Bronchial epithelial cell (primary cell): ENCODE results near the gene EPHB2. TPM values are rescaled to one million over a fixed set of nuclear protein-coding genes. Genes with fewer than 3 reads are reported as not detected.
A peak's percentile ranks its signal among the peaks of the same experiment; 100 is the strongest.
"Not testable (repeated sequence)": the region's sequence is repeated elsewhere in the genome, so short reads cannot be mapped to it uniquely, and the experiment has no call there.

Experiments
- DNase-seq: peaks from one replicate; pipeline ENCODE4 v3.0.0-alpha.2; 2010; ENCODE audit warnings: low read depth
- FAIRE-seq: peaks from 2 replicates; lab custom pipeline; 2011; peaks lifted over from hg19 to GRCh38; lab: Jason Lieb, UNC
- H3K27me3 ChIP-seq: 2 replicates; pipeline ENCODE4 v1.5.1; 2011; ENCODE audit warnings: low read length; ENCODE audit not compliant: control insufficient read depth, insufficient read depth
- H3K36me3 ChIP-seq: 2 replicates; pipeline ENCODE4 v1.5.1; 2011; ENCODE audit warnings: low read length; ENCODE audit not compliant: control insufficient read depth, insufficient read depth
- H3K4me3 ChIP-seq: 2 replicates; pipeline ENCODE4 v1.5.1; 2011; ENCODE audit warnings: mild to moderate bottlenecking, low read depth, low read length, control low read depth
- total RNA-seq: library from RNA; depleted of rRNA; stranded (reverse); fragments of >200 nt; gene quantifications from 2 replicates; pipeline ENCODE4 v1.2.1, GENCODE V29; 2014
- TF ChIP-seq, protein P1 (sequence below): IDR thresholded peaks from 2 replicates; pipeline ENCODE4 v1.5.1; 2011; ENCODE audit warnings: mild to moderate bottlenecking, moderate library complexity, low read length, control low read depth, inconsistent platforms; ENCODE audit not compliant: insufficient read depth, severe bottlenecking

EPHB2 gene
- 10.0 and 16.4 TPM in 2 replicates for total RNA-seq

GRCh38 chr1:22710701-22711049 lies at the start of gene EPHB2:
Gene EPHB2, plus strand, starts transcription at chr1:22710839. Its CDS starts 144 bp downstream, at chr1:22710983.
- H3K27me3 ChIP-seq, result no peaks in the 10 kb centered on the region
- TF ChIP-seq, protein P1, sequence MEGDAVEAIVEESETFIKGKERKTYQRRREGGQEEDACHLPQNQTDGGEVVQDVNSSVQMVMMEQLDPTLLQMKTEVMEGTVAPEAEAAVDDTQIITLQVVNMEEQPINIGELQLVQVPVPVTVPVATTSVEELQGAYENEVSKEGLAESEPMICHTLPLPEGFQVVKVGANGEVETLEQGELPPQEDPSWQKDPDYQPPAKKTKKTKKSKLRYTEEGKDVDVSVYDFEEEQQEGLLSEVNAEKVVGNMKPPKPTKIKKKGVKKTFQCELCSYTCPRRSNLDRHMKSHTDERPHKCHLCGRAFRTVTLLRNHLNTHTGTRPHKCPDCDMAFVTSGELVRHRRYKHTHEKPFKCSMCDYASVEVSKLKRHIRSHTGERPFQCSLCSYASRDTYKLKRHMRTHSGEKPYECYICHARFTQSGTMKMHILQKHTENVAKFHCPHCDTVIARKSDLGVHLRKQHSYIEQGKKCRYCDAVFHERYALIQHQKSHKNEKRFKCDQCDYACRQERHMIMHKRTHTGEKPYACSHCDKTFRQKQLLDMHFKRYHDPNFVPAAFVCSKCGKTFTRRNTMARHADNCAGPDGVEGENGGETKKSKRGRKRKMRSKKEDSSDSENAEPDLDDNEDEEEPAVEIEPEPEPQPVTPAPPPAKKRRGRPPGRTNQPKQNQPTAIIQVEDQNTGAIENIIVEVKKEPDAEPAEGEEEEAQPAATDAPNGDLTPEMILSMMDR, result no peak
- DNase-seq, result no peak
- peaks cover 3% of the 10 kb centered on the region for H3K36me3 ChIP-seq
- FAIRE-seq, result no peak
- H3K4me3 ChIP-seq, result peak within 1 kb of the TSS; percentile 57

- TF ChIP-seq, protein P1, result no peak
- H3K4me3 ChIP-seq, result no peak overlapping the region
- DNase-seq, result no peak
- peak; percentile 7 for FAIRE-seq
- no peaks in the 10 kb centered on the region for H3K27me3 ChIP-seq
- H3K36me3 ChIP-seq, result no peaks in the 10 kb centered on the region
Measured at GRCh38 chr1:22661880-22662279, 48.8 kb upstream of the EPHB2 start.

DNA sequence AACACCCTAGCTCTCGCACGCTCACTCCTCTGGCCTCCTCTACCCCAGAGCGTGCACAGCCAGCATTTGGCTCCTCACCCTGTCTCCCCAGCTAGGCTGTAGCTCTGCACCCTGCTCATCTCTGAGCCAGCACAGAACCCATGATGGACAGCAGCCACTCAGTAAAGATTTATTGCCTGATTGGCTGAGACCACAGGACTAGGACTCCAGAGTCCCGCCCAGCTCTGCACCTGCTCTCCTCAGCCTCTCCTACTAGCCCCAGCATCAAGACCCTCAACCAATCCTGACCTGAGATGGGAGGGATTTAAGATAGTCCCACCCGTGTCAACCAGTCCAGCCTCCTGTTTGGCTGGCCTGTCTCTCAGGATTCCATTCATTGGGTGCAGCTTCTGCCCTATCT lies 48.3 kb upstream of the EPHB2 start:
- DNase-seq, result peak; percentile 10
- TF ChIP-seq, protein P1, result no peak
- no peak for FAIRE-seq
- Histone ChIP-seq H3K36me3 (no peaks in the 10 kb centered on the region), H3K27me3 (no peaks in the 10 kb centered on the region), H3K4me3 (no peak overlapping the region)

GRCh38 chr1:22662986-22663408 lies 47.6 kb upstream of the EPHB2 start:
- DNase-seq (no peak), FAIRE-seq (no peak)
- Histone ChIP-seq H3K27me3 (no peaks in the 10 kb centered on the region), H3K36me3 (no peaks in the 10 kb centered on the region), H3K4me3 (no peak overlapping the region)
- TF ChIP-seq, protein P1, result no peak

- no peak overlapping the region for H3K4me3 ChIP-seq
- H3K27me3 ChIP-seq, result no peaks in the 10 kb centered on the region
- peak; percentile 11 for DNase-seq
- no peak for FAIRE-seq
- H3K36me3 ChIP-seq, result no peaks in the 10 kb centered on the region
- TF ChIP-seq, protein P1, result peak; percentile 62
Measured at GRCh38 chr1:22665752-22666151, 44.9 kb upstream of the EPHB2 start.

GRCh38 chr1:22666412-22666811 lies 44.2 kb upstream of the EPHB2 start:
- TF ChIP-seq, protein P1, result no peak
- H3K4me3 ChIP-seq, result no peak overlapping the region
- no peaks in the 10 kb centered on the region for H3K36me3 ChIP-seq
- peaks cover 2% of the 10 kb centered on the region for H3K27me3 ChIP-seq
- FAIRE-seq (no peak), DNase-seq (no peak)

GRCh38 chr1:22668840-22669239 lies 41.8 kb upstream of the EPHB2 start:
- not testable (repeated sequence) for FAIRE-seq, H3K4me3 ChIP-seq
- peaks cover 11% of the 10 kb centered on the region for H3K27me3 ChIP-seq

More at GRCh38 chr1:22668840-22669239, 41.8 kb upstream of the EPHB2 start:
- not testable (repeated sequence) for H3K36me3 ChIP-seq, DNase-seq
